Activated naive CD4-positive, alpha-beta T cell (primary cell): ENCODE results near the gene UBLCP1.
"Not testable (repeated sequence)": the region's sequence is repeated elsewhere in the genome, so short reads cannot be mapped to it uniquely, and the experiment has no call there.

Source experiments
- DNase-seq, 4 experiments: peaks; one replicate each; lab custom pipeline; 2025; lab: John Stamatoyannopoulos, UW

Gene UBLCP1

GRCh38 chr5:159249158-159249557, 13.9 kb upstream of the UBLCP1 start:
- DNase-seq, result no peak

GRCh38 chr5:159252195-159252594, 10.9 kb upstream of the UBLCP1 start:
- no peak for DNase-seq

GRCh38 chr5:159257007-159257406, 6.1 kb upstream of the UBLCP1 start:
- no peak for DNase-seq

GRCh38 chr5:159257629-159258283, 5.3 kb upstream of the UBLCP1 start:
- DNase-seq, result no peak

- DNase-seq, result no peak
These were observed 4.7 kb upstream of the UBLCP1 start for GRCh38 chr5:159258361-159258760.

GRCh38 chr5:159260212-159260611, 2.9 kb upstream of the UBLCP1 start:
- DNase-seq, result not testable (repeated sequence)

GRCh38 chr5:159262472-159262858, 625 bp upstream of the UBLCP1 start:
- DNase-seq, result no peak

- DNase-seq, result no peak
These were observed 447 bp downstream of the UBLCP1 start for GRCh38 chr5:159263569-159263905.

- not testable (repeated sequence) for DNase-seq
These were observed 3.7 kb downstream of the UBLCP1 start for GRCh38 chr5:159266764-159267163.

- no peak for DNase-seq
These were observed 6.6 kb downstream of the UBLCP1 start for GRCh38 chr5:159269723-159270122.

- DNase-seq, result no peak
These were observed 10.8 kb downstream of the UBLCP1 start for GRCh38 chr5:159273923-159274322.

GRCh38 chr5:159274676-159275075, 11.6 kb downstream of the UBLCP1 start:
- no peak for DNase-seq

GRCh38 chr5:159286420-159287035, 23.4 kb downstream of the UBLCP1 start:
- DNase-seq, result no peak

- no peak for DNase-seq
These were observed 27.7 kb downstream of the UBLCP1 start for GRCh38 chr5:159290741-159291140.

- DNase-seq, result no peak
These were observed 31.8 kb downstream of the UBLCP1 start for GRCh38 chr5:159294921-159295320.

GRCh38 chr5:159297300-159297699, 34.2 kb downstream of the UBLCP1 start:
- DNase-seq, result not testable (repeated sequence)

- DNase-seq, result no peak
These were observed 38.4 kb downstream of the UBLCP1 start for GRCh38 chr5:159301466-159301865.

GRCh38 chr5:159301929-159302860, 39.1 kb downstream of the UBLCP1 start:
- DNase-seq, result not testable (repeated sequence)

GRCh38 chr5:159303286-159303685, 40.2 kb downstream of the UBLCP1 start:
- no peak for DNase-seq

GRCh38 chr5:159304961-159305595, 42.0 kb downstream of the UBLCP1 start:
- no peak for DNase-seq

GRCh38 chr5:159309689-159310433, 46.8 kb downstream of the UBLCP1 start:
- no peak for DNase-seq

GRCh38 chr5:159310511-159310910, 47.4 kb downstream of the UBLCP1 start:
- peak in 3 of 4 experiments; percentile 0 to 39 (median 8) for DNase-seq
